Caco-2 (cell line): ENCODE data around the gene SNX21. TPM values are rescaled to one million over a fixed set of nuclear protein-coding genes. Genes with fewer than 3 reads are reported as not detected.

Experiments
- BruUV-seq: library from RNA; stranded (reverse); fragments of 400-500 nt; replicated peaks from 2 replicates; lab custom pipeline; 2021; lab: Mats Ljungman, UMichigan
- CTCF ChIA-PET: fragments of 300-600 bp; sonication (Branson Sonifier 250); formaldehyde crosslinking; loops from one replicate; lab custom pipeline; 2022; ENCODE audit warnings: antibody characterized with exemption; lab: Charles Lee
- POLR2A ChIA-PET: fragments of 300-600 bp; sonication (Branson Sonifier 250); formaldehyde crosslinking; loops from one replicate; lab custom pipeline; 2022; ENCODE audit warnings: antibody characterized with exemption; lab: Charles Lee
- DNase-seq, 2 experiments: peaks; one replicate each; pipeline versions ENCODE4 v3.0.0 to v3.0.0-alpha.2; 2020 to 2022
- H3K27me3 ChIP-seq: replicated peaks from 2 replicates; pipeline ENCODE4 v1.6.0; 2011; ENCODE audit warnings: low read length; ENCODE audit not compliant: control insufficient read depth, insufficient read depth
- H3K36me3 ChIP-seq: 2 replicates; pipeline ENCODE4 v1.5.1; 2011; ENCODE audit warnings: low read length; ENCODE audit not compliant: control insufficient read depth, insufficient read depth
- H3K4me1 ChIP-seq: fragments of 250-450 bp; sonication (Bioruptor Pico); 2 replicates; pipeline ENCODE4 v1.5.1; 2020; ENCODE audit warnings: mild to moderate bottlenecking
- H3K4me3 ChIP-seq: 2 replicates; pipeline ENCODE4 v1.5.1; 2011; ENCODE audit warnings: low read depth, mild to moderate bottlenecking, control low read depth, low read length
- H3K9me3 ChIP-seq: fragments of 250-450 bp; sonication (Bioruptor Pico); 2 replicates; pipeline ENCODE4 v1.5.1; 2020; ENCODE audit warnings: mild to moderate bottlenecking, moderate library complexity
- H3K27ac Mint-ChIP-seq: one replicate; pipeline ENCODE4 v1.8.0; 2022; ENCODE audit warnings: mixed read lengths; ENCODE audit not compliant: unreplicated experiment
- H3K27me3 Mint-ChIP-seq: one replicate; pipeline ENCODE4 v1.8.0; 2022; ENCODE audit warnings: mixed read lengths; ENCODE audit not compliant: insufficient read depth, unreplicated experiment
- H3K36me3 Mint-ChIP-seq: one replicate; pipeline ENCODE4 v1.8.0; 2022; ENCODE audit warnings: mild to moderate bottlenecking, mixed read lengths; ENCODE audit not compliant: insufficient read depth, unreplicated experiment
- H3K4me1 Mint-ChIP-seq: one replicate; pipeline ENCODE4 v1.8.0; 2022; ENCODE audit warnings: low read depth, mixed read lengths; ENCODE audit not compliant: unreplicated experiment
- H3K4me3 Mint-ChIP-seq: one replicate; pipeline ENCODE4 v1.8.0; 2022; ENCODE audit warnings: mild to moderate bottlenecking, moderate library complexity, mixed read lengths; ENCODE audit not compliant: unreplicated experiment
- H3K9me3 Mint-ChIP-seq: one replicate; pipeline ENCODE4 v1.8.0; 2022; ENCODE audit warnings: mixed read lengths; ENCODE audit not compliant: unreplicated experiment
- intact Hi-C: fragments of 100-400 bp; cut with micrococcal nuclease; formaldehyde crosslinking; loops from one replicate; pipeline ENCODE4 v1.10.0; 2022; ENCODE audit not compliant: unreplicated experiment
- total RNA-seq: library from RNA; stranded (reverse); gene quantifications from 2 replicates; pipeline ENCODE4 v1.2.3, GENCODE V29; 2022
- TF ChIP-seq, protein P1 (sequence below), 2 experiments: fragments of 200-600 bp in 1 of 2; IDR thresholded peaks; 1 replicate in 1 of 2; 2 replicates in 1 of 2; pipeline versions ENCODE4 v1.5.1 to v1.8.0; 2011 to 2022; ENCODE audit warnings: antibody characterized with exemption in 1 of 2, control low read depth in 1 of 2, inconsistent platforms in 1 of 2, low read depth in 1 of 2, low read length in 1 of 2, mild to moderate bottlenecking in 1 of 2, moderate library complexity in 1 of 2; ENCODE audit not compliant: insufficient read depth in 1 of 2, severe bottlenecking in 1 of 2, unreplicated experiment in 1 of 2

The SNX21 gene
- total RNA-seq, 1 experiment from 2014 or later = 15.6 TPM

- Histone ChIP-seq H3K27me3 (no peaks in the 10 kb centered on the region), H3K36me3 (peaks cover 14% of the 10 kb centered on the region), H3K9me3 (no peaks in the 10 kb centered on the region), H3K4me3 (no peak overlapping the region), H3K4me1 (peaks cover 42% of the 10 kb centered on the region)
- BruUV-seq = no TSS peak
- POLR2A ChIA-PET = no interaction called here
- no peak for DNase-seq
- TF ChIP-seq, protein P1, sequence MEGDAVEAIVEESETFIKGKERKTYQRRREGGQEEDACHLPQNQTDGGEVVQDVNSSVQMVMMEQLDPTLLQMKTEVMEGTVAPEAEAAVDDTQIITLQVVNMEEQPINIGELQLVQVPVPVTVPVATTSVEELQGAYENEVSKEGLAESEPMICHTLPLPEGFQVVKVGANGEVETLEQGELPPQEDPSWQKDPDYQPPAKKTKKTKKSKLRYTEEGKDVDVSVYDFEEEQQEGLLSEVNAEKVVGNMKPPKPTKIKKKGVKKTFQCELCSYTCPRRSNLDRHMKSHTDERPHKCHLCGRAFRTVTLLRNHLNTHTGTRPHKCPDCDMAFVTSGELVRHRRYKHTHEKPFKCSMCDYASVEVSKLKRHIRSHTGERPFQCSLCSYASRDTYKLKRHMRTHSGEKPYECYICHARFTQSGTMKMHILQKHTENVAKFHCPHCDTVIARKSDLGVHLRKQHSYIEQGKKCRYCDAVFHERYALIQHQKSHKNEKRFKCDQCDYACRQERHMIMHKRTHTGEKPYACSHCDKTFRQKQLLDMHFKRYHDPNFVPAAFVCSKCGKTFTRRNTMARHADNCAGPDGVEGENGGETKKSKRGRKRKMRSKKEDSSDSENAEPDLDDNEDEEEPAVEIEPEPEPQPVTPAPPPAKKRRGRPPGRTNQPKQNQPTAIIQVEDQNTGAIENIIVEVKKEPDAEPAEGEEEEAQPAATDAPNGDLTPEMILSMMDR (IDR thresholded peaks at IDR 0.05; ENCODE audit: insufficient read depth in 1 of 2, low read depth in 1 of 2, low read length in 1 of 2, severe bottlenecking in 1 of 2, unreplicated experiment in 1 of 2) = no peak
- intact Hi-C loops = no loop called here
- Mint-ChIP-seq H3K4me1 (peaks cover 31% of the 10 kb centered on the region), H3K4me3 (no peak overlapping the region), H3K36me3 (peaks cover 38% of the 10 kb centered on the region), H3K27ac (peak overlapping the region; percentile 15), H3K9me3 (no peaks in the 10 kb centered on the region), H3K27me3 (no peaks in the 10 kb centered on the region)
- CTCF ChIA-PET = no interaction called here
Measured at GRCh38 chr20:45818239-45818638, 15.4 kb upstream of the SNX21 start.

- no peaks in the 10 kb centered on the region for H3K9me3 Mint-ChIP-seq
- Histone ChIP-seq H3K4me1 (peaks cover 34% of the 10 kb centered on the region), H3K4me3 (no peak overlapping the region), H3K9me3 (no peaks in the 10 kb centered on the region), H3K36me3 (peaks cover 11% of the 10 kb centered on the region), H3K27me3 (no peaks in the 10 kb centered on the region)
- peaks cover 27% of the 10 kb centered on the region for H3K36me3 Mint-ChIP-seq
- H3K27me3 Mint-ChIP-seq = no peaks in the 10 kb centered on the region
- no peak for DNase-seq
- POLR2A ChIA-PET = no interaction called here
- no peak overlapping the region for H3K27ac Mint-ChIP-seq
- TF ChIP-seq, protein P1 (IDR thresholded peaks at IDR 0.05; ENCODE audit: insufficient read depth in 1 of 2, low read depth in 1 of 2, low read length in 1 of 2, severe bottlenecking in 1 of 2, unreplicated experiment in 1 of 2) = no peak
- BruUV-seq = no TSS peak
- CTCF ChIA-PET = interaction anchor here (0.6 to 0.7 kb wide), 3 partner anchors 70 to 250 kb away, joined by 3 to 4 read pairs (median 4); no protein-coding TSS in a partner anchor
- intact Hi-C loops = no loop called here
- H3K4me3 Mint-ChIP-seq = peak overlapping the region; percentile 1
- peaks cover 33% of the 10 kb centered on the region for H3K4me1 Mint-ChIP-seq
Measured at GRCh38 chr20:45819466-45819865, 14.1 kb upstream of the SNX21 start.

DNA sequence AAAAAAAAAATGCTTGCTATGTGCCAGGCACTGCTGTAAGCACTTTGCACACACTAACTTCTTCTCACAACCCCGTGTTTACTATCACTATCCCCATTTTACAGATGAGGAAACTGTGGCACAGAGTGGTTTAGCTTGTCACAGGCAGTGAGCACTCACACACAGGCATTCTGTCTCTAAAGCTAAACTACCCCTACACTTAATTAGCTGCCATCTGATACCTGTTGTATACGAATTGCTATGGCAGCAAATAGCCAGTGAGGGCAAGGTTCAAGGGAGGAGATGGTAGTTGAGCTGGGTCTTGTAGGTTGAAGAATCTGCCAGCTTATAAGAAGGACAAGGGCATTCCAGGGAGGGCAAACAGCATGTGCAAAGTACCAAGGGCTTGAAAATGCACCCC, 11.7 kb upstream of the SNX21 start:
- Mint-ChIP-seq H3K36me3 (peaks cover 3% of the 10 kb centered on the region), H3K4me1 (peaks cover 22% of the 10 kb centered on the region), H3K27ac (no peak overlapping the region), H3K9me3 (no peaks in the 10 kb centered on the region), H3K4me3 (no peak overlapping the region), H3K27me3 (no peaks in the 10 kb centered on the region)
- BruUV-seq = no TSS peak
- intact Hi-C loops = no loop called here
- Histone ChIP-seq H3K4me3 (no peak overlapping the region), H3K9me3 (no peaks in the 10 kb centered on the region), H3K36me3 (peaks cover 2% of the 10 kb centered on the region; the same call in 1 of the 2 replicates), H3K4me1 (peaks cover 19% of the 10 kb centered on the region), H3K27me3 (no peaks in the 10 kb centered on the region)
- no peak for DNase-seq
- POLR2A ChIA-PET = no interaction called here
- TF ChIP-seq, protein P1 (IDR thresholded peaks at IDR 0.05; ENCODE audit: insufficient read depth in 1 of 2, low read depth in 1 of 2, low read length in 1 of 2, severe bottlenecking in 1 of 2, unreplicated experiment in 1 of 2) = no peak
- CTCF ChIA-PET = interaction anchor here (0.6 to 1.3 kb wide), 2 partner anchors 98 to 142 kb away, joined by 3 to 5 read pairs; no protein-coding TSS in a partner anchor
